K562 (cell line): ENCODE results near the gene DENND10. TPM values are rescaled to one million over a fixed set of nuclear protein-coding genes. Genes with fewer than 3 reads are reported as not detected.
A peak's percentile ranks its signal among the peaks of the same experiment; 100 is the strongest.

Experiments used
- ATAC-seq: fragments of 200-7000 bp; cut with Tn5 transposase; 3 replicates; pipeline ENCODE4 v1.9.1; 2020; ENCODE audit warnings: moderate library complexity
- BruUV-seq: library from RNA; stranded (reverse); fragments of 400-500 nt; replicated peaks from 2 replicates; lab custom pipeline; 2021; lab: Mats Ljungman, UMichigan
- CTCF ChIA-PET: fragments of 300-600 bp; formaldehyde crosslinking; extraction: SDS; loops from one replicate; lab custom pipeline; 2021; ENCODE audit warnings: low intra/inter-chr PET ratio; lab: Yijun Ruan, JAX
- POLR2A ChIA-PET: fragments of 300-600, 350-650 bp; sonication (Branson Sonifier 250); formaldehyde crosslinking; extraction: SDS; loops from one replicate; lab custom pipeline; 2021; ENCODE audit warnings: antibody characterized with exemption, inconsistent platforms; lab: Yijun Ruan, JAX
- DNase-seq, 4 experiments: peaks; one replicate each; pipeline versions ENCODE4 v3.0.0 to v3.0.0-alpha.2; 2011 to 2018; ENCODE audit warnings: low spot score in 3 of 4, mixed read lengths in 3 of 4; ENCODE audit errors: extremely low read depth in 1 of 4
- FAIRE-seq: peaks from 2 replicates; lab custom pipeline; 2011; peaks lifted over from hg19 to GRCh38; lab: Jason Lieb, UNC
- H2AFZ ChIP-seq: 2 replicates; pipeline ENCODE4 v1.6.0; 2011; ENCODE audit warnings: low read depth, low read length, control low read depth, inconsistent platforms
- H3K27ac ChIP-seq: fragments of 200-600 bp; 3 replicates; pipeline ENCODE4 v1.8.0; 2011; ENCODE audit warnings: low read depth, mild to moderate bottlenecking, control low read depth, inconsistent platforms, low read length, moderate library complexity, mixed read lengths; ENCODE audit errors: extremely low read depth
- H3K27me3 ChIP-seq, 2 experiments: fragments of 300-600 bp in 1 of 2; 2 replicates in 1 of 2; 3 replicates in 1 of 2; pipeline versions ENCODE4 v1.6.0 to v1.8.0; 2011; ENCODE audit warnings: inconsistent platforms in 2 of 2, low read length in 2 of 2, mild to moderate bottlenecking in 1 of 2, mixed read lengths in 1 of 2, moderate library complexity in 1 of 2; ENCODE audit not compliant: control insufficient read depth in 2 of 2, insufficient read depth in 2 of 2
- H3K36me3 ChIP-seq: fragments of 300-600 bp; 3 replicates; pipeline ENCODE4 v1.8.0; 2011; ENCODE audit warnings: mild to moderate bottlenecking, low read length, inconsistent platforms; ENCODE audit not compliant: control insufficient read depth, insufficient read depth
- H3K4me1 ChIP-seq, 2 experiments: fragments of 200-600 bp in 1 of 2; replicated peaks in 1 of 2; 2 replicates in 1 of 2; 3 replicates in 1 of 2; pipeline versions ENCODE4 v1.5.1 to v1.8.0; 2011; ENCODE audit warnings: inconsistent platforms in 2 of 2, low read length in 2 of 2, mild to moderate bottlenecking in 1 of 2, mixed read lengths in 1 of 2, moderate library complexity in 1 of 2; ENCODE audit not compliant: control insufficient read depth in 2 of 2, insufficient read depth in 2 of 2
- H3K4me2 ChIP-seq: 2 replicates; pipeline ENCODE4 v1.6.1; 2011; ENCODE audit warnings: low read length, control low read depth, inconsistent platforms, mixed read lengths; ENCODE audit not compliant: insufficient read depth
- H3K4me3 ChIP-seq: fragments of 200-600 bp; sonication (generic), shearing (Covaris generic); 2 replicates; pipeline ENCODE4 v1.5.1; 2016; ENCODE audit warnings: control low read depth, inconsistent platforms
- H3K79me2 ChIP-seq: fragments of 200-600 bp; 3 replicates; pipeline ENCODE4 v1.8.0; 2011; ENCODE audit warnings: low read length, inconsistent platforms; ENCODE audit not compliant: control insufficient read depth, insufficient read depth
- H3K9ac ChIP-seq, 2 experiments: 2 replicates each; pipeline versions ENCODE4 v1.6.0 to v1.6.1; 2011; ENCODE audit warnings: low read depth in 2 of 2, low read length in 2 of 2, control low read depth in 1 of 2, inconsistent platforms in 1 of 2, mild to moderate bottlenecking in 1 of 2, mixed read lengths in 1 of 2; ENCODE audit not compliant: insufficient read depth in 1 of 2
- H3K9me1 ChIP-seq: one replicate; pipeline ENCODE4 v1.6.0; 2011; ENCODE audit warnings: inconsistent platforms, mild to moderate bottlenecking, low read length, moderate library complexity; ENCODE audit not compliant: control insufficient read depth, insufficient read depth
- H3K9me3 ChIP-seq: replicated peaks from 2 replicates; pipeline ENCODE4 v1.5.1; 2011; ENCODE audit warnings: low read depth, low read length, inconsistent platforms; ENCODE audit not compliant: control insufficient read depth, insufficient read depth
- H4K20me1 ChIP-seq: replicated peaks from 2 replicates; pipeline ENCODE4 v1.6.1; 2011; ENCODE audit warnings: low read length, inconsistent platforms, mixed read lengths; ENCODE audit not compliant: control insufficient read depth, insufficient read depth
- ATF7 ChIP-seq: fragments of 450-650 bp; IDR thresholded peaks from 2 replicates; pipeline ENCODE4 v1.7.1; 2014; ENCODE audit warnings: mild to moderate bottlenecking, moderate library complexity
- BCL6 ChIP-seq: fragments of 250-450 bp; sonication (Bioruptor Pico); IDR thresholded peaks from 2 replicates; pipeline ENCODE4 v1.4.0; 2020
- BMI1 ChIP-seq: fragments of 150-350 bp; IDR thresholded peaks from 2 replicates; pipeline ENCODE4 v1.6.1; 2014; ENCODE audit warnings: low read length
- DMBX1 ChIP-seq: fragments of 250-450 bp; sonication (Bioruptor Pico); IDR thresholded peaks from 2 replicates; pipeline ENCODE4 v1.8.0; 2022; ENCODE audit warnings: inconsistent platforms, mild to moderate bottlenecking, moderate library complexity, borderline replicate concordance
- ERF ChIP-seq: fragments of 450-650 bp; formaldehyde crosslinking; IDR thresholded peaks from 2 replicates; pipeline ENCODE4 v1.4.0; 2020; ENCODE audit warnings: mild to moderate bottlenecking, mixed read lengths
- ETV5 ChIP-seq: sonication (generic); formaldehyde crosslinking; IDR thresholded peaks from 2 replicates; pipeline ENCODE4 v1.4.0; 2020; ENCODE audit warnings: low read depth, mild to moderate bottlenecking, missing genetic modification reagents
- KAT2B ChIP-seq: IDR thresholded peaks from one replicate; pipeline ENCODE4 v1.6.1; 2012; ENCODE audit warnings: low read depth, mild to moderate bottlenecking, control low read depth, inconsistent platforms, low read length, moderate library complexity
- POLR2AphosphoS2 ChIP-seq: IDR thresholded peaks from 2 replicates; pipeline ENCODE4 v1.6.1; 2012; ENCODE audit warnings: low read length, improper control_type of control experiment
- RBM15 ChIP-seq: fragments of 200-400 bp; formaldehyde crosslinking; IDR thresholded peaks from 2 replicates; pipeline ENCODE4 v1.6.1; 2018; ENCODE audit warnings: mild to moderate bottlenecking, low read length, moderate library complexity; ENCODE audit not compliant: insufficient read depth
- RBM22 ChIP-seq: fragments of 200-400 bp; formaldehyde crosslinking; IDR thresholded peaks from 2 replicates; pipeline ENCODE4 v1.6.1; 2018; ENCODE audit warnings: low read length, low read depth; ENCODE audit not compliant: poor library complexity, severe bottlenecking
- SIN3A ChIP-seq, 2 experiments: fragments of 150-350 bp in 1 of 2; IDR thresholded peaks; 2 replicates each; pipeline ENCODE4 v1.6.1; 2011 to 2016; ENCODE audit warnings: borderline replicate concordance in 2 of 2, low read depth in 2 of 2, low read length in 2 of 2, mild to moderate bottlenecking in 2 of 2, moderate library complexity in 2 of 2; ENCODE audit not compliant: control insufficient read depth in 1 of 2
- SMAD1 ChIP-seq: fragments of 150-350 bp; IDR thresholded peaks from 2 replicates; pipeline ENCODE4 v1.6.1; 2014; ENCODE audit warnings: low read length, low read depth; ENCODE audit not compliant: partially characterized antibody
- TBL1XR1 ChIP-seq, 2 experiments: IDR thresholded peaks; 2 replicates each; pipeline ENCODE4 v1.6.1; 2012; ENCODE audit warnings: improper control_type of control experiment in 2 of 2, low read length in 2 of 2, mild to moderate bottlenecking in 1 of 2
- TEAD2 ChIP-seq: fragments of 450-650 bp; IDR thresholded peaks from 2 replicates; pipeline ENCODE4 v1.6.1; 2016; ENCODE audit warnings: missing genetic modification characterization, control low read depth, missing compliant biosample characterization
- U2AF1 ChIP-seq: fragments of 200-400 bp; formaldehyde crosslinking; optimal IDR thresholded peaks from 2 replicates; pipeline ENCODE3; 2017; ENCODE audit warnings: mild to moderate bottlenecking, low read depth, low read length, moderate library complexity
- ZNF12 ChIP-seq: sonication (generic); formaldehyde crosslinking; IDR thresholded peaks from 2 replicates; pipeline ENCODE4 v1.4.0; 2020; ENCODE audit warnings: mild to moderate bottlenecking, missing genetic modification reagents
- ZNF217 ChIP-seq: sonication (generic); formaldehyde crosslinking; IDR thresholded peaks from 2 replicates; pipeline ENCODE4 v1.8.0; 2022; ENCODE audit warnings: mild to moderate bottlenecking, missing genetic modification reagents
- WGBS: fragments of 100-300 bp; shearing (Covaris generic); methylation state at CpG from one replicate; pipeline ENCODE4 v1.1.6; 2016; ENCODE audit warnings: low coverage, mixed read lengths; ENCODE audit not compliant: insufficient coverage; ENCODE audit errors: missing lambda C conversion rate; 5-methylcytosine and 5-hydroxymethylcytosine counted together
- in situ Hi-C: fragments of 300-500 bp; cut with MboI; formaldehyde crosslinking; loops from 4 replicates; pipeline ENCODE4 v1.15.0; 2018; ENCODE audit warnings: inconsistent platforms, mixed read lengths
- intact Hi-C: fragments of 100-400 bp; cut with micrococcal nuclease; formaldehyde crosslinking; loops from 2 replicates; pipeline ENCODE4 v1.14.2; 2022
- polyA plus RNA-seq, 8 experiments: library from polyadenylated mRNA; depleted of rRNA in 4 of 8; stranded (reverse) in 5 of 8; unstranded in 3 of 8; fragments of >200 nt; fragmentation: Nextera tagmentation in 2 of 8; fragmentation: Illumina TruSeq in 1 of 8; extraction: Ambion mirVana in 2 of 8; extraction: Trizol in 1 of 8; gene quantifications; 2 replicates each; pipeline versions ENCODE4 v1.2.1 to v1.2.3, GENCODE V29; 2011 to 2014; ENCODE audit warnings: inconsistent platforms in 1 of 8, missing spikeins in 1 of 8
- total RNA-seq, 7 experiments: library from RNA; depleted of rRNA in 6 of 7; stranded (reverse); fragments of >200 nt in 6 of 7; fragmentation: Illumina TruSeq in 2 of 7; extraction: Trizol in 2 of 7; gene quantifications; 2 replicates each; pipeline versions ENCODE4 v1.2.1 to v1.2.3, GENCODE V29; 2011 to 2021; ENCODE audit warnings: low replicate concordance in 1 of 7
- TF ChIP-seq, protein P1 (sequence below): sonication (generic); formaldehyde crosslinking; IDR thresholded peaks from 2 replicates; pipeline ENCODE4 v1.8.1; 2023; ENCODE audit warnings: mild to moderate bottlenecking, missing genetic modification reagents, moderate library complexity
- TF ChIP-seq, protein P2 (sequence below): fragments of 450-650 bp; IDR thresholded peaks from 2 replicates; pipeline ENCODE4 v1.6.1; 2016; ENCODE audit warnings: borderline replicate concordance

Gene DENND10
- total and polyA plus RNA-seq, 9 of the 15 experiments (the other 6 are each of a cell fraction or from before 2014, with no cell fraction given) = 9.4 to 20.0 (median 12.5) TPM

DNA sequence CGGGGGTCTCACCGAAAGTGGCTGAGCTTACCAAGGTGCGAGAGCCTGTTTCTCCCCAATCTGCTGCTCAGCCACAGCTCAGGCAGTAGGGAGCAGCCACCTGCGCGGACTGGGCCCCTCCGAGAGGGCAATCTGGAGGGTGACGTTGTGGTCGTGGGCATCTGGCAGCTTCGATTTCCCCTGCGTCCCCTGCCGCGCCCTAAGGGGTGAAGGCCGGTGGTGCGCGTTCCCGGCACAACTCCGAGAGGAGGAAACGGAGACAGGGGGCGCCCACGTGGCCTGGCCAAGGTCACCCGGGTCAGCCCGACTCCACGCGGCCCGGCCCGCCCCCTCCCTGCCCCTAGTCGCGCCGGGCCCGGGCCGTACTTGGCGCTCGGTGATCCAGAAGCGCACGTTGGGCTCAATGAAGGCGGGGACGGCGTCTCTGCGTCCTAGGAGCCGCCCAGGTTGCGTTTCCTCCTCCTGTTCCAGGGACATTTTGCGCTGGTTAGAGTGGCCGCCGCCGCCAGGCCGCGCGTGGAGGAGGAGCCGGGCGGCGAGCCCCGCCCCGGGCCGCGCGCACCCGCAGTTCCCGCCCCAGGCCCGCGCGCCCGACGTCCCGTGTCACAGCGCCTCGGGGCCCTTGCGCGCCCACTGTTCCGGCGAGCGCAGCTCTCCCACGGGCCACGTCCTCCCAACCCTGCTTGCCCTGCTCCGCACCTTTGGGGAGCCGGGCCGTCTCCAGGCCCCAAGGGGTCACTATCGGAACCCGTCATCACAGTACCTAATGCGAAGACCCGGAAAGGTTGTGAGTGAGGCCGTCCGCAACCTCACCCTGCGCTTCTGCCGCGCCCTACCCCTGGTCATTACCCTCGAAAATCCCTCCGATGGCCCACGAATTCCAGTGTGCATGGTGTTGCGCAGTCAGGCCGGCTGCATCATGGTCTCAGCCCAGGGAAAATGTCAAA is 61.5 kb downstream of the DENND10 start, which contains the start of gene SFXN4:
SFXN4 (minus strand) TSS at position 544 of the 947 bp plus-strand sequence; CDS start at position 477, 67 bp downstream.
- POLR2A ChIA-PET = interaction anchor here (1.0 to 1.5 kb wide), 6 partner anchors 11 to 62 kb away, joined by 3 to 9 read pairs (median 4); partner anchors contain the start of gene DENND10
- peaks cover 41 to 44% of the 10 kb centered on the region in 2 experiments for H3K4me1 ChIP-seq
- TF ChIP-seq KAT2B = no peak
- no peak; a peak in 1 of 4 replicates for TF ChIP-seq TBL1XR1 (IDR thresholded peaks at IDR 0.05; ENCODE audit: low read length in 2 of 2)
- no peak for TF ChIP-seq U2AF1
- TF ChIP-seq TEAD2 = no peak
- TF ChIP-seq RBM22 = peak; percentile 56
- no peak for TF ChIP-seq ZNF217 (CRISPR knock-in tag)
- TF ChIP-seq SIN3A (IDR thresholded peaks at IDR 0.05; ENCODE audit: borderline replicate concordance in 2 of 2, control insufficient read depth in 1 of 2, low read depth in 2 of 2, low read length in 2 of 2) = no peak
- no peak for TF ChIP-seq SMAD1
- no peak; the same call in 1 of the 2 replicates for TF ChIP-seq ZNF12 (CRISPR knock-in tag)
- TF ChIP-seq ATF7 = peak; percentile 28; the same call in 1 of the 2 replicates
- no peak for TF ChIP-seq BMI1
- TF ChIP-seq, protein P1, sequence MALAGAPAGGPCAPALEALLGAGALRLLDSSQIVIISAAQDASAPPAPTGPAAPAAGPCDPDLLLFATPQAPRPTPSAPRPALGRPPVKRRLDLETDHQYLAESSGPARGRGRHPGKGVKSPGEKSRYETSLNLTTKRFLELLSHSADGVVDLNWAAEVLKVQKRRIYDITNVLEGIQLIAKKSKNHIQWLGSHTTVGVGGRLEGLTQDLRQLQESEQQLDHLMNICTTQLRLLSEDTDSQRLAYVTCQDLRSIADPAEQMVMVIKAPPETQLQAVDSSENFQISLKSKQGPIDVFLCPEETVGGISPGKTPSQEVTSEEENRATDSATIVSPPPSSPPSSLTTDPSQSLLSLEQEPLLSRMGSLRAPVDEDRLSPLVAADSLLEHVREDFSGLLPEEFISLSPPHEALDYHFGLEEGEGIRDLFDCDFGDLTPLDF (CRISPR knock-in tag) = peak; percentile 66; the same call in 1 of the 2 replicates
- no peak for TF ChIP-seq POLR2AphosphoS2
- no peak for TF ChIP-seq RBM15
- TF ChIP-seq ERF (CRISPR knock-in tag) = no peak
- no peak; the same call in 1 of the 2 replicates for TF ChIP-seq DMBX1 (CRISPR knock-in tag)
- TF ChIP-seq, protein P2, sequence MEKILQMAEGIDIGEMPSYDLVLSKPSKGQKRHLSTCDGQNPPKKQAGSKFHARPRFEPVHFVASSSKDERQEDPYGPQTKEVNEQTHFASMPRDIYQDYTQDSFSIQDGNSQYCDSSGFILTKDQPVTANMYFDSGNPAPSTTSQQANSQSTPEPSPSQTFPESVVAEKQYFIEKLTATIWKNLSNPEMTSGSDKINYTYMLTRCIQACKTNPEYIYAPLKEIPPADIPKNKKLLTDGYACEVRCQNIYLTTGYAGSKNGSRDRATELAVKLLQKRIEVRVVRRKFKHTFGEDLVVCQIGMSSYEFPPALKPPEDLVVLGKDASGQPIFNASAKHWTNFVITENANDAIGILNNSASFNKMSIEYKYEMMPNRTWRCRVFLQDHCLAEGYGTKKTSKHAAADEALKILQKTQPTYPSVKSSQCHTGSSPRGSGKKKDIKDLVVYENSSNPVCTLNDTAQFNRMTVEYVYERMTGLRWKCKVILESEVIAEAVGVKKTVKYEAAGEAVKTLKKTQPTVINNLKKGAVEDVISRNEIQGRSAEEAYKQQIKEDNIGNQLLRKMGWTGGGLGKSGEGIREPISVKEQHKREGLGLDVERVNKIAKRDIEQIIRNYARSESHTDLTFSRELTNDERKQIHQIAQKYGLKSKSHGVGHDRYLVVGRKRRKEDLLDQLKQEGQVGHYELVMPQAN = peak; percentile 72; the same call in 1 of the 2 replicates
- no peak for TF ChIP-seq BCL6 (CRISPR knock-in tag)
- TF ChIP-seq ETV5 (CRISPR knock-in tag) = no peak

More for the DNA sequence above, 61.5 kb downstream of the DENND10 start, which contains the start of gene SFXN4:
- H2AFZ ChIP-seq = peak within 1 kb of the TSS; percentile 89
- H3K9me3 ChIP-seq = no peaks in the 10 kb centered on the region
- H3K27me3 ChIP-seq = no peaks in the 10 kb centered on the region
- peaks cover 57% of the 10 kb centered on the region for H3K36me3 ChIP-seq
- no peak for FAIRE-seq
- peak within 1 kb of the TSS; percentile 98 for H3K4me2 ChIP-seq
- H4K20me1 ChIP-seq = no peaks in the 10 kb centered on the region
- H3K9me1 ChIP-seq = no peaks in the 10 kb centered on the region
- intact Hi-C loops = no loop called here
- 2% methylated on average over 27 of the region's 90 CpGs for WGBS
- H3K79me2 ChIP-seq = peaks cover 51% of the 10 kb centered on the region
- in situ Hi-C loops = no loop called here
- H3K4me3 ChIP-seq = peak within 1 kb of the TSS; percentile 64
- ATAC-seq = peak; percentile 81
- TSS peak; percentile 93 for BruUV-seq
- H3K9ac ChIP-seq = peak within 1 kb of the TSS; percentile 95 to 98
- peak within 1 kb of the TSS; percentile 97 for H3K27ac ChIP-seq
- peak; percentile 78 to 87 (median 84) for DNase-seq
- CTCF ChIA-PET = no interaction called here
